COLO829 (cell line): ENCODE measurements around the gene ANKRD13B.
"Not testable (repeated sequence)": the region's sequence is repeated elsewhere in the genome, so short reads cannot be mapped to it uniquely, and the experiment has no call there.

ENCODE experiments used
- DNase-seq: peaks from one replicate; pipeline ENCODE4 v3.0.0; 2012; ENCODE audit warnings: low spot score

The ANKRD13B gene

GRCh38 chr17:29642171-29642611 lies 49.3 kb downstream of the ANKRD13B start:
- DNase-seq = no peak

- no peak for DNase-seq
Observed at GRCh38 chr17:29643817-29644160, 50.9 kb downstream of the ANKRD13B start.

- DNase-seq = no peak
Observed at GRCh38 chr17:29645515-29646051, 52.7 kb downstream of the ANKRD13B start.

DNA sequence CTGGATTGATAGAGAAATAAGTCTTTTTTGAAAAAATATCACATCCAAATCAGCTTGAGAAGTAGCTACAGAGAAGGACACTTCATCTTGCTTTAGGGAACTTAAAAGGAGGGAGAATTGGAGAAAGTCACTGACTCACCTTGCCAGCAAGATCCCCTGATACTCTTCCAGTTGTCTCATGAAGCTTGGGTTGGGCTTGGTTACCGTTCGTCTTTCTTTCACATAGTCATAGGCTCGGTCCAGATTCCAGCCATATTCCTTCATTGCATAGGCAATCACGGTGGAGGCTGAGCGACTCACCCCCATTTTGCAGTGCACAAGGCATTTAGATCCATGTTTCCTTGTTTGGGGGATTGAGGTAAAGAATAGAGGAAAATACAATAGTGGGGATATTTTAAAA lies 55.1 kb downstream of the ANKRD13B start:
- DNase-seq = no peak

DNA sequence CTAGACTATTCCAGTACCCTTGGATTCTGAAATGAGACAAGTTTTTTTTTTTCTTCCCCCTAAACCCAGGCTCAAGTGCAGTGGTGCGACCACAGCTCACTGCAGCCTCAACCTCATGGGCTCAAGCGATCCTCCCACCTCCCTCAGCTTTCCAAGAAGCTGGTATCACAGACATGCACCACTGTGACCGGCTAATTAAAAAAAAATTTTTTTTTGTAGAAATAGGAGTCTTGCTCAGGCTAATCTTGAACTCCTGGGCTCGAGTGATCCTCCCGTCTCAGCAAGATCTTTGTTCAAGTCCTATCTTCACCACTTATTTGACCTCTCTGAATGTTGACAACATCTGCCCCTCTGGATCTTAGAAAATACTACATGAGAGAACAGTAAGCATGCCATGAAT lies 56.4 kb downstream of the ANKRD13B start:
- DNase-seq = no peak

- no peak for DNase-seq
Observed at GRCh38 chr17:29650396-29650795, 57.5 kb downstream of the ANKRD13B start.

DNA sequence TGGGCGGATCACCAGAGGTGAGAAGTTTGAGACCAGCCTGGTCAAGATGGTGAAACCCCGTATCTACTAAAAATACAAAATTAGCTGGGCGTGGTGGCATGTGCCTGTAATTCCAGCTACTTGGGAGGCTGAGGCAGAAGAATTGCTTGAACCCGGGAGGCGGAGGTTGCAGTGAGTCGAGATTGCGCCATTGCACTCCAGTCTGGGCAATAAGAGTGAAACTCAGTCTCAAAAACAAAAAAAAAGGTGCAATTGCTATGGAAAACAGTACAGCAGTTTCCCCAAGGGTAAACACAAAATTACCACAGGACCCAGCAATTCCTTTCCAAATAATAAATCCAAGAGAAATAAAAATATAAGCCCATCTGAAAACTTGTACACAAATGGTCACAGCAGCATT lies 59.0 kb downstream of the ANKRD13B start:
- not testable (repeated sequence) for DNase-seq

GRCh38 chr17:29652976-29653375 lies 60.0 kb downstream of the ANKRD13B start:
- no peak for DNase-seq

DNA sequence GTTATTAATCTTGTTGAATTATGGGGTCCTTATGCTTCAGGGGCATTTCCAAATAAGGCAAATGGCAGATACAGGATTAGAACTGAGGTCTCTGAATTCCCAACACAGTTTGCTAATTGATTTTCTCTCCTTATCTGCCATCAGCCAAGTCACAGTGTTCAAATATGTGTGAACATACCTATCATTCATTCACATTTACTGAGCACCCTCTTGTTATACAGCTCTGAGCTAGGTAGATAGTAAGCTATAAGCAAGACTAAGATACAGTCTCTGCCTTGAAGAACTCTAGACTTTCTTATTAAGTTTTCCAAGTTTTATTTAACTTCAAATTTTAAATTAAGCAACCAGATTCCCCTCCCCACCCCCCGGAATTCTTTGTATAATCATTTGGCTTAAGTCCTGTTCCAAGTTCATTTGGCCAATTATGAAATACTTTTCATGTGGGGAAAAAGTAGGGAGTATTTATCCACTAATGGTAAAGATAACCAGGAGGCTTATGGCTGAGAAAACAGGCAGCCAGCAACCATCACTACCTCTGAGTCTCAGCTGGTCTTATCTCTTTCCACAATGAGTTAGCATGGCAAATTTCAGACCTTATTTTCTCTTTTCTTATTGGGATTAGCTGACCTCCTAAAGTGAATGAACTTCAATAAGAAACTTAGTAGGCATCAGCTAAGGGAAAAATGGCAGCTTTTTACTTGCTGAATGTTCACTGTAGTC lies 61.2 kb downstream of the ANKRD13B start:
- DNase-seq = no peak

DNA sequence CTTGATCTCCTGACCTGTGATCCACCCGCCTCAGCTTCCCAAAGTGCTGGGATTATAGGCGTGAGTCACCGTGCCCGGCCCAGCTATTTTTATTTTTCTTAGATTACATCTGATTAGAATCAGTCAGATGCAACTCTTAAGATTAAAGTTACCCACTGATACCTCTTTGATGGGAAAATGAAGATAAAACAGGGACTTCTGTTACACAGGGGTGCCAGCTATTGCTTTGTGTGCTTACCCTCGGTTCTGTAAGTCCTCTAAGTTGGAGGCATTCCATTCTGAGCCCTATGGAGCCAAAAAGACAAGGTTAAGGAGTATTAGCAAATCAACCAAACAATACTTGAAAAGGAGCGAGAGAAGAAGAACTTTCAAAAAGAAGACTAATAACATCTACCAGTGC lies 62.4 kb downstream of the ANKRD13B start:
- no peak for DNase-seq

- DNase-seq = no peak
Observed at GRCh38 chr17:29659155-29659554, 66.2 kb downstream of the ANKRD13B start.

DNA sequence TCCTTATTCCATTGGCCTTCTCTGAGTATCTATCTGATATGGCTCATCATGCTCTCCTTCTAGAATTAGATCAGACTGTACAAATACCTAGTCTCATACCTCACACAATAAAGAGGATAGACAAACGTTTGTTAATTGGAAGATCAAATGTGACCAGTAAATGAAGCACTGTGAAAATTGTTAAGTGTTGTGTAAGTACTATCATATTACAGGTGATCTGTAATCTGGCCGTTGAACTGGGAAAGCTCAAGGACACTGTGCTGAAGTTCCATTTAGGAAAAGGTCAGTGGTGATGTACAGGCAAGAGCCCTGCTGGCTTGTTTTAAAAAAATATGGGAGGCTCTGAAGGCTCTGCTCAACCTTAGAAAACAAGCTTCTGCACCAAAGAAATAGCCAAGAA lies 68.3 kb downstream of the ANKRD13B start:
- no peak for DNase-seq

DNA sequence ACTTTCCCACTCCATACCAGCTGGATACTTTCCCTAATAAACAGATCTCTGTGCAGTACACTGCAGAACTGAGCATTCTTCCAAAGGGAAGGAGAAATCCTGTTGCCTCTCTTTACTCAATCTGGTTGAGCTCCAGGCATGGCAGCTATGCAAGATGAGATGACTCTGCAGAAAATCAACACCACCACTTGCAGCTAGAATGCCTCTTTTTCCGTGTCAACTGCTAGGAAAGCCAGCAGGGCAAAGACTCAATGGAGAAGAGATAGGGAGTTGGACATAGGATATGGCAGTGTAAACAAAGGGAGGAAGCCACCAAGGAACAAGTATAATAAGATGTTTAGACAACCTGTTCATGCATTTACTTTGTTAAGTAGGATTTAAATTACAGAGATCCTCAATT lies 70.2 kb downstream of the ANKRD13B start:
- no peak for DNase-seq
